COR-L47 (cell line): Measurements from ENCODE around the gene DNM1L.

ENCODE experiments used
- DNase-seq: peaks from one replicate; lab custom pipeline; 2025; lab: John Stamatoyannopoulos, UW

The DNM1L gene

DNA sequence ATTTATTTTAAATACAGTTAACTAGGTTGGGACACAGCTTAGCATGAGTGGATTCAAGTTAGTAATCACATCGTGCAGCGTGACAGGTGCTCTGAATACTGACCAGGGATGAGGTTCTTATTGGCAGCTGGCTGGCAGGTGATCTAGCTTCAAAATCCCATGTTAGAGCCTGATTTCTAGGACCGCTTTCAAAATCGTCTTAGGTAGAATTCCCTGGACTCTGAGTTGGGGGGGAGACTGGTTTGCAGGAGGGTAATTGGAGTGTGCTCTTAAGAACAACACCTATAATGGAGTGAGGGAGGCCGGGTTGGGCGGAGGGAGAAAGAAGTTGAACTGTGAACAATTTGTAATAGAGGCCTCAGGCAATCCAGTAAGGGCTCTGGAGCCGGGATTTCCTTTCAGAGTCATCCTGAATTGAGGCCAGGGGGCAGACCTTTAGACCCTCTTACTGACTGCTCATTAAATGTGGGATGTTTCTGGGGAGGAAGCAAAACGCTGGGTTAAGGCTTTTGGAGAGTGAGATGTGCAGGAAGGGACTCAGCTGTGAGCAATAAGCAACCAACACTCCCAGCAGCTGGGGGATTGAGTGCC, 77.5 kb downstream of the DNM1L start:
- no peak for DNase-seq

DNA sequence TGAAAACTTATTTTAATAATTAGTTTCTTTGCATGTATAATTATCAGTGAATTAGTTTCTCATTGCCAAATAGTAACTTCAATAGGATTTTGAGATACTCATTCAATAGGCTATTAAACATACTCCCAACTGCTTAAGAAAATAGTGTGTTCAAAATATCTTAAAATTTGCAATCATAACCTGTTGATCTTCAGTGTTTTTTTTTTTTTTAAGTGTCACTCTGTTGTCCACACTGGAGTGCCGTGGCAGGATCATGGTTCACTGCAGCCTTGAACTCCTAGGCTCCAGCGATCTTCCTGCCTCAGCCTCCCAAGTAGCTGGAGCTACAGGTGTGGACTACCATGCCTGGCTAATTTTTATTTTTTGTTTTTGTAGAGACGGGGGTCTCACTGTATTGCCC, 78.1 kb downstream of the DNM1L start:
- DNase-seq = no peak

DNA sequence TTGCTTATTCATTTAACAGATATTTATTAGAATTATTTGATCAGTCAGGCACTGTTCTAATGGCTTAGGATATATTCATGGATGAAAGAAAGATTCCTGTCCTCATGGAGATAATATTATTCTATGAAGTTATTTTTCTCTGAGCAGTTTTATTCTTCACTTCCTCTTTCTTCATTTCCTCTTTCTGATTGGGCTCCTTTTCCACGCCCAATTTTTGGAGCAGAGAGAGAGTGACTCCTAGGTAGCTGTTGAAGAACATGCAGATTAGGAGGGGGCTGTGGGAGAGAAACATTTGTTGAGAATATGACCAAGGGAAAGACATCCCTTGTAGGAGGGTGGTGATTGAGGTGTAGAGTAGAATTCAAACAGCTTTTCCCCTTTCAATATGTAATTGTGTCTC, 82.6 kb downstream of the DNM1L start:
- DNase-seq = no peak

DNA sequence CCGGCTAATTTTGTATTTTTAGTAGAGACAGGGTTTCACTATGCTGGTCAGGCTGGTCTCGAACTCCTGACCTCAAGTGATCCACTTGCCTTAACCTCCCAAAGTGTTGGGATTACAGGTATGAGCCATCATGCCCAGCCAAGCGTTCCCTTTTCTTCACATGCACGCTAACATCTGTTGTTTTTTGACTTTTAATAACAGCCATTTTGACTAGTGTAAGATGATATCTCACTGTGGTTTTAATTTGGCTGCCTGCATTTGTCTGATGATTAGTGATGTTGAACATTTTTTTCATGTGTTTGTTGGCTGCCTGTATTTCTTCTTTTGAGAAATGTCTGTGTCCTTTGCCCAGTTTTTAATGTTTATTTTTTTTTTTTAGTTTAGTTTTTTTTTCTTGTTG, 86.8 kb downstream of the DNM1L start:
- no peak for DNase-seq

DNA sequence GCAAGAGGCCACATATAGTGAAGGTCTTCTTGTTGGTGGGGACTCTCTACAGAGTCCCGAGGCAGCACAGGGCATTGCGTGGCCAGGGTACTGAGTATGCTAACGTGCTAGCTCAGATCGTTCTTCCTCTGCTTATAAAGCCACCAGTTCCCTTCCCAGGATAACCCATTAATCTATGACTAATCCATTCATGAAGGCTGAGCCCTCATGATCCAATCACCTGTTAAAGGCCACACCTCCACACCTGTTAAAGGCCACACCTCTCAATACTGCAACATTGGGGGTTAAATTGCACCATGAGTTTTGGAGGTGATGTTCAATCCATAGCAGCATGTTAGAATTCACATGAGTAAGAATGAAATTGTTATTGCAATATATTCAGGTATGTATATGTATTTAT, 89.4 kb downstream of the DNM1L start:
- DNase-seq = no peak

DNA sequence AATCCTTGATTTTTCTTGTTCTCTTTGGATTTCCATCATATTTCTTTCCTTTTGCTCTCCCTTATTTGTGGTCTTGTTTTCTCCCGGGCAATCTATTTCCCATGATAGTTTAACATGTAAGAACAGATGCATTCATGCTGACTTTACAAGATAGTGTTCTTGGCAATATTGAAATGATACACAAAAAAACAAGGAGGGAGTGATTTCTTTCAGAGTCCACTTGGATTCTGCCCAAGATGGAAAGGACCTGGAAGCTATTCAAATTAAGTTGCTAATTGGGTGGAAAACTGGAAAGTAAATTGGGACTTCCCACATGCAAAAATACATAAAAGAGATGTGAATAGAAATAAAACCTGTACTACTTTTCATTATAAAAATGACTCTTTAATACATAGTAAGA, 91.0 kb downstream of the DNM1L start:
- DNase-seq = no peak

DNA sequence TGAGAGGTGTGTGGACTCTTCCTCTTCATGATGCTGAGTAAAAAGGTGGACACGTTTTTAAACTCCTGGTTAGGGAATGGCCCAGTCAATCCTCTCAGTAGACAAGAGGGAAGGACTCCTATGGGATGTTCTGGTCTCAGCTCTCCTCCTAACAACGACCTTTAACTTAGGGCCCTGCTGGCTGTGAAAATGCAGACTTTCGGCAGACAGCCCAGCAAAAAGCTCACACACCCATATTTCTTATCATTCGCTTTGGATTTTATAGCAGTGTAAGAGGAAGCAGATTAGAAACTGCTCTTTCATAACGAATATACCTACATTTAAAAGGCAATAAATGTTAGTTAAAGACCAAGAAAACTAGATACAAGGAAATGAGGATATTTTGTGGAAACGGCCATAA, 94.6 kb downstream of the DNM1L start:
- DNase-seq = no peak

DNA sequence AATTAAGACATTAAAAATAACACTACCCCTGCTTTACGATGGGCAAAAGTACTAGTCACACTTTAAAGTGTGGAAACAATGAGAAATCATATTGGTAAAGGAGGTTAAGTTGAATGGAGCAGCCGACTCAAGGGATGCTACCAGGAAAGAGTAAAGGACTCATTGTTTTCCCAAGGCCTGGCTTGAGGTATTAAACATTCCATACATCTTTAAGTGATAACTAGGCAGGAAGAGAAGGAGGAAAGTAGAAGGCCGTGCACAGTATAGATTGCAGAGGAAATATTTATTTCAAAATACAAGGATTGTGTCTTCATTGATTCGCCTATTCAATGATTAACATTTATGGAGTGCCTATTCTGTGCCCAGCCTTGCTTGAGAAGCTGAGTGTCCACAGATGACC, 97.2 kb downstream of the DNM1L start:
- DNase-seq = no peak

DNA sequence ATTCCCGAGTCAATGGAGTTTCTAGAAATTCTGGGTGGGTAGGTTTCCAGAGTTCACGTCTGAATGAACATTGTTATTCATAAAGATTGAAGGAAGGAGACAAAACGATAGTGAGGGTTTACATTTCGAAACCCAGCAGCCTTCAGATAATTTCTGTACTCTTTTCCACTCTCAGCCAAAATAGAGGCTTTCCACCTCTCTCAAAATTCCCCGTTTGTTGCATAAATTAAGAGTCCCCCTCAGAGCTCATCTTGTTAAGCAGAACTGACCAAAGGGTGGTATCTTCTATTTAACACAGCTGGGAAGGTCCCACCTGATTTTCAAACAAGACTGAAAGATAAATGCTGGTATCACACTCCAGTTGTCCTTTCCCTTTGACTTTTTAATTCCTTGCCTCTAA, 98.1 kb downstream of the DNM1L start:
- DNase-seq = no peak

DNA sequence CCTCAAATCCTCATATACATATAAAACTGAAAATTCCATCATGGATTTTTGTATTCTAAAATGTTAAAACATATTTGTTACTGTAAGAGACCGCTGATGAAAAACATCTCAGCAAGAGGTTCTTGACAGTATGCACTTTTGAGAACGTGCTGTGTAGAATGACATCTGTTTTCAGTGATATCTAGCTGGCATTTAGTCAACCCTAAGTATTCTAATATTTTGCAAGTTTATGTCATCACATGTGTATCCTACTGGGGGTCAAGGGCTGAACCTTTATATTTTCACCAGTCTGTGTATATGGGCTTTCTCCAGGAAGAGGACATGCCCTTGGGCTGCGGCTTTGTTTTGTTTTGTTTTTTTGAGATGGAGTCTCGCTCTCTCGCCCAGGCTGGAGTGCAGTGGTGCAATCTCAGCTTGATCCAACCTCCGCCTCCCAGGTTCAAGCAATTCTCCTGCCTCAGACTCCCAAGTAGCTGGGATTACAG, 98.6 kb downstream of the DNM1L start:
- no peak for DNase-seq

DNA sequence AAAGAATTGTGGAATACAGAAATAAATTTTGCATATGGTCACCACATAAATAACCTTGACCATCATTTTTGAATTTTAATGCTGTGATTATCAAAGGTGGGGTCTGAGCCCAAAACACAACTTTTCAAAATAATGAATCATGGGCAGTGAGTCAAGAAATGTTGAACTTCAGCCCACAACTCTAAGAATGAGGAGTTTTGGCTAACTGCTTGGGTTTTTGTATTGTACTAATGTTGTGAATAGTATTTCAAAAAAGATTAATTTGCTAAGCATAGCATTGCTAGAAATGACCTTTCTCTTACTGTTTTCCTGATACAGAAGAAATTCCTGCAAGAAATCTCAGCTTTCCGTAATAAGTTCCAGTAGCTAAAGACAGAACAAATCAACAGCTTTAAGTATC, 101.0 kb downstream of the DNM1L start:
- DNase-seq = no peak

DNA sequence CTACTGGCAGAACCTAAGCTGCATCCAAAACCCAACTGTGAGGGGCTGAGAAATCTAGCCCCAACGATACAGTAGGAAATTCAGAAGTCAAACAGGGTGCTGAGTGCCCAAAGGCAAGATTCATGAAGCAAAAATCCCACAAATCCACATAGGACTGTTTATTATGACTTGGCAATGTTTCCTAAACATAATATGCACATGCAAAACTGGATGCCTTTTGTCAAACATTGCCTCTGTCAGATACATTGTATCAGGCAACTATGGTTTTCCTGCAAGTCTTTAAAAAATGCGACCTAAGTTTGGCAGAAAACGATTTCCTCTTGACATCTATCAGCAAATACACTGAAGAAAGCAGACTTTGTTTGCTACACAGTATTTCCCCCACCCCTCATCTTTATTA, 103.9 kb downstream of the DNM1L start:
- no peak for DNase-seq

DNA sequence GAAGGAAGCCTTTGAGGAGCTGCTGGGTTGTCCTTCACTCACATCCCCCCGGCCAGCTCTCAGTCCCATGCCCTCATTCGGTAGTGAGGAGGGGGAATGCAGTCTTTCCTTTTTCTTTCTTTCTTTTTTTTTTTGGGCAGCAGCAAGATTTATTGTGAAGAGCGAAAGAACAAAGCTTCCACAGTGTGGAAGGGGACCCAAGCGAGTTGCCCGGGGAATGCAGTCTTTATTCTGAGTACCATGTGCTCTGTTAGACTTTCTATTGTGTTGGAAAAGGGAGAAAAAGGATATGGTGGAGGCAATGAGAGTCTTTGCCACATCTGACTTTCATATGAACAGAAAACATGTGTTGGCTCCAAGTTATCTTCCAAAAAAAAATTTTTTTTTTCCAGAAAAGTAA, 106.5 kb downstream of the DNM1L start:
- no peak for DNase-seq

DNA sequence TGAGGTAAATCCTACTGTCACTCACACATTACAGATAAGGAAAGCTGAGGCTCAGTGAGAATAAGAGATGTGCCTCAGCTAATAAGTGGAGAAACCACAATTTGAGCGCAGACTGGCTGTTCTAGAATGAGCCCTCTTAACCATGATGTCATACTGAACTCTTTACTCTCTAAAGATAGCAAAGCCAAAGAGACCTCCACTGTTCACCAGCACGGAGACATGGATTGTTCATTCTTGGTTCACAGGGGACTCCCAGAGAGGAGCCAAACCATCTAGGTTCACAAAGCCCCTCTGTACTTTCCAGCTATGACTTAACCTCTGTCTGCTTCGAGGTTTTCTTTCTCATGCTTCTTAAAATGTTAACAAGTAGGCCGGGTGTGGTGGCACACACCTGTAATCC, 109.3 kb downstream of the DNM1L start:
- DNase-seq = no peak

DNA sequence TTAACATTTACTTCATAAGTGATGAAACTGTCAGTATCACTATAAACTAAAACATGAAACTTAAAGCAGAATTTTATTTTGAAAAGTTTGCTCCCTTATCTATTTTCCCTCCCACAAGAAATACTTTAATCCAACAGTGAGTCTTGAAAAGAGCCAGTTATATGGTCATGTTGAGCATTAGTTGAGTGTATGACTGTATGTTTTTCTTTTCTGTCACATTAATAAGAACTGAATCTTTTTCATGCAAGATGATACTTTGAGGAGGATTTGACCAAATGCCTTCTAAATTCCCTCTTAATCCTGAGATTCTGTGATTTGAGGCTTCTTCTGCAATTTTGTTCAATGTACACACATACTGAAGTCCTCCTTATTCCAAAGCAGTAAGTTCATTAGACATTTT, 110.3 kb downstream of the DNM1L start:
- DNase-seq = no peak

DNA sequence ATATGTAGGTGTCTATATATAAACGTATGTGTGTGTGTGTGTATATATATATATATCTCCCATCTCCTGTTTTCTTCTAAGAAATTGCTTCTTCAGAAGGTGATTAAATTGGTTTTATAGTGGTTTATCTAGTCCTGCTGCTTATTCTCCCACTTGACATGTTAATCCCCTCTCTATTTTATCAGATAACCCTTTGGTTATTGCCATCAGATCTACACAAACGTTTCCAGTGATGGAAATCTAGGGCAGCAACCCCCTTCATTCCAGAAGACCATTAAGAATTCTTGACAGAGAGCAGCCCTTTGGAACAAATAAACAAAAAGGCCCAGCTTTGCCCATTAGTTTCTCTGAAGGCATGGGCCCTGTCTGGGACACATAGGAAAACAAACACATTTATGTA, 110.8 kb downstream of the DNM1L start:
- no peak for DNase-seq

DNA sequence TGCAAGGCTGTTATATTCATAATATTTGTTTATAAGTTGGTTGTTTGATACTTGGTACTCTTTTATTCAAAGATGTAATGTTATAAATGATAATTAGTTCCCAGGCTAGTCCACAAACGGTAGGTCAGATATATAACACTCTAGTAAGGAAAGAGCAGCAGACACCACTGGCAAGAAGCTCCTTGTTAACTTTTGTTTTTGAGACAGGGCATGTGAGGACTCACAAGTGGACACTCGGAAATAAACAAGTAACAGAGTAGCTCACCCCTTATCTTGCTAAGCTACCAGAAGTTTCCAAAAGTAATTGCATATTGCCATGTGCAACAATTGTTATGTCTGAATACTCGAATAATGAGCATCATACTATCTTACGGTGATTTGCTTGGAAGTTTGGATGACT, 115.2 kb downstream of the DNM1L start:
- no peak for DNase-seq
